GM19328 (cell line): ENCODE data around the gene STYX.
A peak's percentile ranks its signal among the peaks of the same experiment; 100 is the strongest.
"Not testable (repeated sequence)": the region's sequence is repeated elsewhere in the genome, so short reads cannot be mapped to it uniquely, and the experiment has no call there.

Experiments
- ATAC-seq: cut with Tn5 transposase; IDR thresholded peaks from one replicate; pipeline ENCODE4 v1.9.1; 2021; ENCODE audit warnings: mild to moderate bottlenecking, moderate library complexity; ENCODE audit not compliant: unreplicated experiment

Gene STYX

DNA sequence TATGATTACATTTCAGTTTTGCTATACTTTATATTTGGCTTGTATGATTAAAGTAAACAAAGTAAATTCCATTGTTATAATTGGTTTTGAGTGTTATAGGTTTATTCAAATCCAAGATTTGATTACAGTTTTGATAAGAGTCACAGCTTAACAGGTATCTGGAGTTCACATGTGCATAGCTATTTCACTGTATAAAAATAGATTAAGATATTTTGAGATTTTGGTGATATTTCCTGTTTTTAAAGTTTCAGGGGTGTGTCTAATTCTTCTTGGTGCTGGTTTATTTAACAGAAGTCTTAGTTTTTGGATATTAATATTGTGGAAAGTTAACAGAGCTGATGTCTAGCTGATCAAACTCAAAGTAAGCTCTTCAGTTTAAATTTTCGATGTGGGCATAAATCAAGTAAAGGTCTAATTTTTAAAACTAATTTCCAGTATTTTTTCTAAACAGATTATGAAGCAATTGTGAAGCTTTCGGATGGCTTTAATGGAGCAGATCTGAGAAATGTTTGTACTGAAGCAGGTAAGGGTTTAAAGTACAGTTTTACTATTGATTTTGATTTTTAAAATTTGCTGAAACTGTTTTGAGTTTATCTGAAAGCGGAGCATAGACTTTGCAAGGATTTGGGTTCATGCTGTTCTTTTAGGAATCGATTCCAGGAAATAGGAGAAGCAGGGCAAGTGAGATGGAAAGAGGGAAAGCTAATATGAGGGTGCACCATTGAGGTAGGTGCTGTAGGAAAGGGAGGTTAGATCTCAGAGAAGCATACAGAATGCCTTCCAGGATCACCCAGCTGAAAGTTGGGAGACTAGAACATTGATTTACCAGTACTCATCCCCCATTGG lies 6.2 kb upstream of the STYX start:
- ATAC-seq, result no peak

DNA sequence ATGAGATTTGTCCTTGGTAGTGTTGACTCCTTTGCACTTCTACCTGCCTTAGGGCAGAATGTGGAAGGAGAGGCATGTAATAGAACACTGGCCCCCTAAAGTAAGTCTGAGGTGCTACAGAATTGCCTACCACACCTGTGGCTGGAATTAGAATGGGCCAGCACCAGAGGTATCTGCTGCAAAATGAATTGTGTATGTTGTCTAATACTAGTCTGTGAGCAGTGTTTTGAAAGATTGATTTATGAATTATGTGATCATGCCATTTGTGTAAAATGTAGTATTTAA lies 5.7 kb upstream of the STYX start:
- no peak for ATAC-seq

DNA sequence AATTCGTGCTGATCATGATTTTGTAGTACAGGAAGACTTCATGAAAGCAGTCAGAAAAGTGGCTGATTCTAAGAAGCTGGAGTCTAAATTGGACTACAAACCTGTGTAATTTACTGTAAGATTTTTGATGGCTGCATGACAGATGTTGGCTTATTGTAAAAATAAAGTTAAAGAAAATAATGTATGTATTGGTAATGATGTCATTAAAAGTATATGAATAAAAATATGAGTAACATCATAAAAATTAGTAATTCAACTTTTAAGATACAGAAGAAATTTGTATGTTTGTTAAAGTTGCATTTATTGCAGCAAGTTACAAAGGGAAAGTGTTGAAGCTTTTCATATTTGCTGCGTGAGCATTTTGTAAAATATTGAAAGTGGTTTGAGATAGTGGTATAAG lies 2.5 kb upstream of the STYX start:
- ATAC-seq, result not testable (repeated sequence)

DNA sequence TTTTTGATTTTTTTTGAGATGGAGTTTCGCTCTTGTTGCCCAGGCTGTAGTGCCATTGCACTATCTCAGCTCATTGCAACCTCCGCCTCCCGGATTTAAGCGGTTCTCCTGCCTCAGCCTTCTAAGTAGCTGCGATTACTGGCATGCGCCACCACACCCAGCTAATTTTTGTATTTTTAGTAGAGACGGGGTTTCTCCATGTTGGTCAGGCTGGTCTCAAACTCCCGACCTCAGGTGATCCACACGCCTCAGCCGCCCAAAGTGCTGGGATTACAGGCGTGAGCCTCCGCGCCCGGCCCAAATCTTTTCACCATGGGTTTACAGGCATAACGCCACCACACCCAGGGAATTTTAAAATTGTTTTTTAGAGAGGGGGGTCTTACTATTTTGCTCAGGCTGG lies 931 bp upstream of the STYX start:
- ATAC-seq, result not testable (repeated sequence)

DNA sequence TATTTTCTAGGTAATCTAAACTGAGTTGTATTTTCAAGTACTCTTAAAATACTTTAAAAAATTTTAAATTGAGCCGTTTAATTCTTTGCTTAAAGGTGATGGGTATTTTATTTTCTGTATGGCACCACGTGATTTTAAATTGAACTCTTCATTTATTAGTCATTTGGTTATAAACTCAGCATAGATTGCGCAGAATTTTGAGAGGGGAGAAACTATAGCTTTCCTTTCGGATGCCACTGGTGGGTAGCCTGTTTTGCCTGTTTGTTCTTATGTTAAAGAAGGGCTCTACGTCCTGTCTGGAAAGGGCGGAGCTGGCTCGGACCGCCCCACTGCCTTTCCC lies 411 bp upstream of the STYX start:
- ATAC-seq, result no peak

DNA sequence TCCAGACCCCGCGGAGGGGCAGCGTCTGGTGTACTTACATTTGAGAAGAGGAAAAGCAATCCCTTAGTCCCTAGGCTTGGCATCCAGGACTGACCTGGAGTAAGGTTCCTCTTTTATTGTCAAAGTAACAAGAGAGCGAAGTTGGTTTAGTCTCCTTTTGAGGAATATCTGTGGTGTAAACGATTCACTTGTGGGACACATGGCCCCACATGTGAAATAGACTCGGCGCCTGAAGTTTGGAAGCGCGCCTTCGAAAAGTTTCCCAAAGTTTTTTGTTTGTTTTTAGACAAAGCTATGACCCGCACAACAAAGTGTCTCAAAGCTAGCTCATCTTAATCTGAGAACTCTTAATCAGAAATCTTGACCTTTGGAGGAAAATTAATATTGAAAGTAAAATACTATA lies 744 bp downstream of the STYX start:
- ATAC-seq, result no peak

DNA sequence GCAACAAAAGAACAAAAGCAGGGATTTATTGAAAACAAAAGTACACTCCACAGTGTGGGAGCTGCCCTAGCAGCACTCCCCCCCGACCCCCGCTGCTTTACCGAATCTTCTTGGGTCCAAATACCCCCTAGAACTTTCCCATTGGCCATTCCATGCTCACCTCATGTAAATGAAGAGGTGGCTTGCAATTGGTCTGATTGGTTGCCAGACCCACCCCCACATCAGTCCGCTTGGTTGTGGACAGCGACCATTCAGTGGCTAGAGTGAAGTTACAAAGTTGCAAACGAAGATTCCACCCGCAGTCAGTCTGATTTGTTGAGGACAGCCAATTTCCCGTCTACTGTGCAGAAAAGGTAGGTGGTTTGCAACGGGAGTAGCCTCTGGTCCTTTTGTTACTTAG lies 3.9 kb downstream of the STYX start:
- ATAC-seq, result no peak

DNA sequence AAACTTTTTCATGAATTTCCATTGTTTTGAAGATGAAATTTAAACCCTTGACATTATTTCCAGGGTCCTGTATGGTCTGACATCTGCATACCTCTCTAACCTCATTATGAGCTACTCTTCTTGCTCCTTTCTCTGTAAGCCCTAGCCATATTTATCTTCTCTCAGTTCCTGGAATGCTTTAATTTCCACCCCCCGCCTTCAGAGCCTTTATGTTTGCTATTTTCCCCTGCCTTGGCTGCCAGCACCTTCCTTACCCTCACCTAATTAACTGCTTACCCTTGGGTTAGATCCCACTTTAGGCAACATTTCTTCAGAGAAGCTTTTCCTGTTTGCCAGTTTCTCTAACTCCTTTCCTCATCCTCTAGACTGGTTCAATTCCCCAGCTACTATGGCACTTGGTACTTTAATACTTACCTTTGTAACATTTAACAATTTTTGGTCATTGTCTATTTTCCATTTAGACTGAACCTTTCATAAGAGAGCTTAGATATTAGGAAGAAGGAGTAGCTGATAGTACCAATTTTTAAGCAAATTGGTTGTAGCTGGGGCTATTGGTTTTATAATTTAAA lies 6.0 kb downstream of the STYX start:
- no peak for ATAC-seq

DNA sequence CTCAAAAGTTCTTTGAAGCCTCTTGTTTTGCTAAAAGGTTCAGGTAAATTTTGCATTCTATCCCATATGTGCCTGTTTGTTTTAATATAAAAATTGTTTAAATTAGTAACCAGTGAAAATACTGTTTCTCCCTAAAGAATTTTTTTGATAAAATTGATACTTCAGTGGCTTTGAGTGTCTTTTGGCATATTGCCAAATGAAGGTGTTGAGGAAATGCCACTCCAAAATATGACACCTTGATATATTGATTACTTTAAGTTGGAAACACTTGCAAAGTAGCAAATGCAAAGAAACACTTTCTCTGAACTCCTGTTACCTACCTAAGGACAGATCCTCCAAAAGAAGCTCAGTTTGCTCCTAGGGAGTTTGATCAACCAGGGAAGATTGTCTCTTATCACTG lies 8.4 kb downstream of the STYX start:
- ATAC-seq, result no peak

DNA sequence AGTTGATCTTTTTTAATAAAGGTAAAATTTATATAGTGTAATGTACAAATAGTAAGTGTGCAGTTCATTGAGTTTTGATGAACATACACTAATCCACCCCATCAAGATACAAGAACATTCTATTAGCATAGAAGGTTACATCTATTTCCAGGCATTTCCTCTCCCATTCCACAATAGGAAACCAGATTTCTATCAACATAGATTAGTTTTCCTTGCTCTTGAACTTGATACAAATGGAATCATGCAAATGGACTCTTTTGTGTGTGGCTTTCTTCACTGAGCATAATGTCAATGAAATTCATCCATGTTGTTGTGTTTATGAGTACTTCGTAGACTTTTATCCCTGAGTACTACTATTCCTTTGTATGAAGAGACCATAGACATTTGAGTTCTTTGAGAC lies 10.8 kb downstream of the STYX start:
- no peak for ATAC-seq

DNA sequence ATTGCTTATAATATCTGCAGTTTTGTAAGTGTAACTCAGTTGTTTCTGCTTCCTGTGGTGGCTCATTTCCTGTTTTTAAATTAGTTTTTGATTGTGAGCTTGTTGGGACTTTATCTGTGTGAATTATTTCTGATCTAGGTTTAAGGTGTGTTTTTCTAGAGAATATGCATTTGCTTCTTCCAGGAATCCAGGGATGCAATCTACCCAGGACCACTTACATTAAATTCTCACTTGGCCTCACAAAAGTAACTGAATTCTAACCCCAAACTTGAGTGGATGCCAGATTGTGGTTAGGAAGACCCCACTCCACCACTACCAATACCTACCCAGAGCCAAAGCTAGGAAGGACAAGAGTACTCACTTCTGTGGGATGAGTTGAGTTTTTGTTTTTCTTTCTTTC lies 11.9 kb downstream of the STYX start:
- peak; percentile 15 for ATAC-seq

DNA sequence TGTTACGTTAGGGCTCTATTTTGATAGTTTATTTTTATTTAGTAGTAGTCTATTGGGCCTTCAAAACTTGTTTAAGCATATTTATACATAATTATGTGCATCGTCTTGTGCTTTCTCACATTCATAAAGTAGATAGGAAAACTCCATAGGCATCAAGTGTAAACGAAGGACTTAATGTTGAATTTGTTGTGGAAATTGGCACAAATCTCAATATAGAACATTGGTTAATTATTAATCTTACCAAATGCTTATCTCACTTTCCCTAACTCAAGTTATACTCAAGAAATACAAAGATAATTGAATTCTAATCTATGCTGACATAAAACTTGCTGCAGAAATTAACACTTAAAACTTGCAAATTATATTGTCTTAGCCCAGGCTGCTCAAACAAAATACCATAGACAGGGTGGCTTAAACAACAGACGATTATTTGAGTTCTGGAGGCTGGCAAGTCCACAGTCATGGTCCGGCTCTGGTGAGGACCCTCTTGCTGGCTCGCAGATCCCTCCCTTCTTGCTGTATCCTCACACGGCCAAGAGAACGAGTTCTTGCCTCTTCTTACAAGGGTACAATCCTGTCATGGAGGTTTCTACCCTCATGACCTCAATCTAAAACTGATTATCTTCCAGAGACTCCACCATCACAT lies 18.8 kb downstream of the STYX start:
- ATAC-seq, result no peak

DNA sequence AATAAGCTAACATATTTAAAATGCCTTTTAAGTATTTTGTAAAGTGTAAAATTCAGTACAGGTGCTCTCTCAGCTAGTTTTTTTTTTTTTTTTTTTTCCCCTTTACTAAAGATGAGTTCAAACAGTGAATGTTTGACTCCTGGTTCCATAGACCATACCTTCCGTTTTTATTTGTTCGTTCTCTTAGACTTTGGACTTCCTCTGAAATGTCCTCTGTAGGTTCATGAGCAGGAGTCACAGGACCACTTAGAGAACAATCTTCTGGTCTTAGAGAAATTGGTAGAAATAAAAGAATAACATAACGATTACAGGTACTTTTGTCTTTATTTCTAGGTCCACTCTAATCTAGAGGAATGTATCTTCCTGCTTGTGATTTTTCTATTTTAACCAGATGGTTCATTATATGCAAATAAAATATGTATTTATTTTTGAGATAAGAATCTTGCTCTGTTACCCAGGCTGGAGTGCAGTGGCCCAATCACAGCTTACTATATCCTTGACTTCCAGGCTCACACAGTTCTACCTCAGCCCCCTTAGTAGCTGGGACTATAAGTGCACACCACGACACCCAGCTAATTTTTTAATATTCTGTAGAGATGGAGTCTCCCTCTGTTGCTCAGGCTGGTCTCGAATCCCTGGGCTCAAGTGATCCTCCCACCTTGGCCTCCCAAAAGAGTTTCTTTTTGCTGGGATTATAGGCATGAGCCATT lies 25.8 kb downstream of the STYX start:
- ATAC-seq, result no peak

DNA sequence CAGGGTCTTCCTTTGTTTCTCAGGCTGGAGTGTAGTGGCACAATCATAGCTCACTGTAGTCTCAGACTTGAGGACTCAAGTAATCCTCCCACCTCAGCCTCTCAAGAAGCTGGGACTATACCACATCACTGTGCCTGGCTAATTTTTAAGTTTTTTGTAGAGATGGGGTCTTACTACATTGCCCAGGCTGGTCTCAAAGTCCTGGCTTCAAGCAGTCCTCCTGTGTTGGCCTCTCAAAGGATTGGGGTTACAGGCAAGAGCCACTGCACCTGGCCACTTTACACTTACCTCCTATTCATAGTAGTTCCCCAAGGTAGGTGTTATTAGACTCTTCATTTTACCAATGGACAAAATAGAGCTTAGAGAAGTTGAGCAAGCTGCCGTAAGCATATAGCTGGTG lies 29.2 kb downstream of the STYX start:
- no peak for ATAC-seq

DNA sequence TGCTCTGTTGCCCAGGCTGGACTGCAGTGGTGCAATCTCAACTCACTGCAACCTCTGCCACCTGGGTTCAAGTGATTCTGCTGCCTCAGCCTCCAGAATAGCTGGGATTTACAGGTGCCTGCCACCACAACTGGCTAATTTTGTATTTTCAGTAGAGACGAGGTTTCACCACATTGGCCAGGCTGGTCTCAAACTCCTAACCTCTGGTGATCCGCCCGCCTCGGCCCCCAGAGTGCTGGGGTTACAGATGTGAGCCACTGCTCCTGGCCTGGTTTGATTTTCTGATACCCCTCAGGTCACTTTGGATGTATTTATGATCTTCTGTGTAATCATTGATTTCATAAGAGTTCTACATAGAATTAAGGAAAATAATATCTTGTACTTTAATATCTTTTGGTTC lies 33.0 kb downstream of the STYX start:
- not testable (repeated sequence) for ATAC-seq

DNA sequence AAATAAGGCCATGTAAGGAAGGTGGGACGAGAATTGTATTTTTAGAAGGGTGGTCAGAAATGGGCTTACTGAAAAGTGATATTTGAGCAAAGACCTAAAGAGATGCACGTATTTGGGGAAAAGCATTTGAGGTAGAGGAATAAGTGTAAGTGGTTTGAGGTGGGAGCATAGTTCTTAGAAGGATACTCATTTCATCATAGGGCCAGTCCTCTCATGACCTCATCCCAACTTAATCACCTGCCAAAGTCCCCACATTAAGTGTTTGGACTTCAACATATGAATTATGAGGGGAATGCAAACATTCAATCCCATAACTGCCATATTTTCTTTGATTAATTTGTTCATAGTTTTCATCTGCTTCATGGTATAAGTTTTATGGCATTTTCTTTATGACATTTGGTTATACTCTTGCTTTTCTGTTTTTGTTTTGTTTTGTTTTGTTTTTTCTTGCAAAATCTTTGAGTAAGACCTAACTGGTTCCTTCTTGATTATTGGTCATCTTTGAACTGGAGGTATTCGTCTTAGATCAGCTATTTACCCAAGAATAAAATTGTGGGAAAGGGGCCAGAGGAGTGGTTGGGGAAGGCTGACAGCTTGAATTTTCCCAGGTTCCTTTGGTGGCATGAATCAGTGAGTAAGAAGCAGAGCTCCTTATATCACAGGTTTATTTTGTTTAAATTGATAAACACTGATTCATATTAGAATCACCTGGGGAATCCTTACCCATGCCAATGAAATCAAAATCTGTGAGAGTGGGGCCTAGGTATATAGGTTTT lies 37.3 kb downstream of the STYX start:
- ATAC-seq, result no peak

DNA sequence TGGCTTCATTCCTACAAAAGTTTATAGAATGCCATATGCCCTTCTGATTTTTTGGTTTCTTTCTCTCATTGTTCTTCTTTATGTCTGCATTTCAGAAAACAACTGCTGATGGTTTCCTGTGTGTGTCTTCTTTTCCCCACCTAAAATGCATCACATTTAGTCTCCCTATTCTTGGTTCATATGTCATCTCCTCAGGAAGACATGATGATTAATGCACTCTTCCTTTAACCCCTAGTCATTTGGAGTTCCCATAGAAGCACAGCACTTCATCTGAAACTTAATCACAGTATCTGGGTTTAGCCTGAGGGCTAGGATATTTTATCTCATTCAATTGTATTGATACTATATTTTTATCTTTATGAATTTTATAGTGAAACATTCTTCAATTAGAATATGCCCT lies 39.9 kb downstream of the STYX start:
- ATAC-seq, result no peak

DNA sequence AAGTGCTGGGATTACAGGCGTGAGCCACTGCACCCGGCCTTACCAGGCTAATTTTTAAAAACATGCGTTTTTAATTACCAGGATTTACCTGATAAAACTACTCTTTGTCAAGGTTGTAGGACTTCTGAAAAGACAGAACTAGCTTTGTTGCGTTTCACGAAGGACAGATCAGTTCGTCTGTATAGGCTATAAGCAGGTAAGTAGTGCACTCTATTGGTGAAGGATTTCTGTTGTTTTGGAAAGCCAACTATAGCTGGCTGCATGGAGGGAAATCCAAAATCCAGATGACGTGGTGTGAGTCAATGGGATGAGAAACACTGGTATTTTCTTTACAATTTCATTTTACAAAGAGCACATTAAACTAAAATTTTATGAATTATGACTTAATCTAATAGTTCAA lies 46.9 kb downstream of the STYX start:
- ATAC-seq, result no peak

DNA sequence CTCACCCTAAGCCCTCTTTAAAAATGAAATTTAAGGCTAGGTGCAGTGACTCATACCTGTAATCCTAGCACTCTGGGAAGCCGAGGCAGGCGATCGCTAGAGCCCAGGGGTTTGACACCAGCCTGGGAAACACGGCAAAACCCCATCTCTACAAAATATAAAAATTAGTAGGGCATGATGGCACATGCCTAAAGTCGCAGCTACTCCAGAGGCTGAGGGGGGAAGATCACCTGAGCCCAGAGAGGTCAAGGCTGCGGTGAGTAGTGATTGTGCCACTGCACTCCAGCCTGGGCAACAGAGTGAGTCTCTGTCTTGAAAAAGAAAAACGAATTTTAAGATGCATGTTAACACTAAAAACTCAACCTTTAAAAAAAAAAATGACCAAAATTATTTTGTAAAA lies 48.7 kb downstream of the STYX start:
- ATAC-seq, result no peak

DNA sequence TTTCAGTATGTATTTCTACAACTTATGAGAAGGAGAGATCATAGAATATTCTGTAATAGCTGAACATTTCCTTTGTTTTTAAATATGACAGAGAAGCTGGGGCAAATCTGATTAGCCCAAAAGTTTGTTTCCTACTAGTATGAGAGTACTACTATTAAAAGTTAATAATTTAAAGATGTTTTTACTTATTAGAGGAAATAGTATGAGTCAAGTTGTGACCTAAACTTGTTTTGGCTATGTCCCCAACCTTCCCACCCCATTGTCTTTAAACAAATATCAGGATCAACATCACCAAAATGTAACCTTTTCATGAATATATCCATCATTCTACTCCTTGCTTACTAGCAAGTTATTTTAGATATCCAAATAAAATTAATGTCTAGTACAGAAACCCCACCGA lies 50.9 kb downstream of the STYX start:
- ATAC-seq, result no peak

DNA sequence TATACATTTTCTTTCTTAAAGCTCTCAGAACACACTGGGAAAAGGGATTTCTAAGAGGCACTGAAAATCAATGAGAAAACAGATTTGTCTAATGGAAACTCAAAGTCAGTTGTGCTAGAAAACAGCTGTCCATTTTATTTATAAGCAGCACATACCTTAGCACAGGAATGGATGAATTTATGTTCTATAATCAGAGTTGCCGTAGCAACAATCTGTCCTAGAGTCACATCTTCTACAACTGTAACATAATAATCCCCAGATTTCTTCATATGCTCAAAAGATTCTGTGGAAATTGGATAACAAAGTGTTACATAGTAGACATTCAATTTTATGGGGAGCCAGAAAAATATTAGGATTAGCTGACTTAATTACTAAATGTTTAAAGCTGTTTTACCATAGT lies 51.7 kb downstream of the STYX start:
- no peak for ATAC-seq
